ENCODE data around the gene COG7. TPM values are rescaled to one million over a fixed set of nuclear protein-coding genes. Genes with fewer than 3 reads are reported as not detected.
"Not testable (repeated sequence)": the region's sequence is repeated elsewhere in the genome, so short reads cannot be mapped to it uniquely, and the experiment has no call there.

COG7 gene
- total and polyA plus RNA-seq, 5 donors, result 11.7 to 13.8 (median 13.0) TPM

DNA sequence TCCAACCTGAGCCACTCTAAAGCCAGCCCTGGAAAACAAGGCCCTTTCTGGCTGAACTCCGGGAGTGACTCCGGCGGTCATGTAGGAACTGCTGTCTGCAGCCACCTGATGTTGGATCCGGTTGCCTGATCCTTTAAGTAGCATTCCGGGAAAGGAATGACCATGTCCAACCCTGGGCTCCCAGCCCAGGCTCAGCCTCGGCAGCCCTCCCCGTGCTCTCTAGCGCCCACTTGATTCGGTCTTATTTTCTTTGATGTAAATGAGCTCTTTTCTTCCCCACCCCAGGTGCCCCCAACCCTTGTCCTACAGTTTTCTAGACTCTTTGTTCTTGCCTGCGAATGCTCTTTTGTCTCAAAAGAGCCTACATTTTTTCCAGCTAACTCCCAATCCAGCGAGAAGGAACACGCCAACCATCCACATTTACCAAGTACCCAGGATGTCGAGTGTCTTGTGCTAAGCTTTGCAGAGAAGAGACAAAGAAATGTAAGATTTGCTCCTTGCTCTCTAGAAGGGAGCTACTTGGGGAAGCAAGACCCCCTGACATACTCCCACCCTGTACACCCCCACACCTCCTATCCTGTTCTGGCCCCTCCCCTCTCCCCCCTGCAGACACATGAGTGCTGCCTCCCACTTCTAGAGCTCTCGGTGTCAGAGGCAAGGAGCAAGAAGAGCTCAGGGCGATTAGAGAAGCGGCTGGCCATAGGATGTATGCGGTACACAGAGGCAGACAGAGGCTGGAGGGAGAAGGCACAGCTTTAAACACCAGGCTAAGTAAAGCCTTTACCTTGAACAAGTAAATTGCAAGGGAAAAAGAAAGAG is 53.8 kb downstream of the COG7 start:
- no peaks in the 10 kb centered on the region for H3K9me3 ChIP-seq (ENCODE audit: control insufficient read depth, low read length)
- H3K27me3 ChIP-seq (ENCODE audit: control insufficient read depth, insufficient read depth), result no peaks in the 10 kb centered on the region
- no peak overlapping the region for H3K4me3 ChIP-seq (ENCODE audit: low read length)
- ATAC-seq, result peak; percentile 58 to 77
- H3K27ac ChIP-seq (ENCODE audit: low read length), result no peak overlapping the region
- intact Hi-C loops (cut with DNase I), result no loop called here
- WGBS, result 66% methylated on average over 17 of the region's 17 CpGs
- peak in 2 of 3 donors; percentile 28 to 64 for DNase-seq
- H3K4me1 ChIP-seq (ENCODE audit: control insufficient read depth, insufficient read depth, low read length), result no peaks in the 10 kb centered on the region

DNA sequence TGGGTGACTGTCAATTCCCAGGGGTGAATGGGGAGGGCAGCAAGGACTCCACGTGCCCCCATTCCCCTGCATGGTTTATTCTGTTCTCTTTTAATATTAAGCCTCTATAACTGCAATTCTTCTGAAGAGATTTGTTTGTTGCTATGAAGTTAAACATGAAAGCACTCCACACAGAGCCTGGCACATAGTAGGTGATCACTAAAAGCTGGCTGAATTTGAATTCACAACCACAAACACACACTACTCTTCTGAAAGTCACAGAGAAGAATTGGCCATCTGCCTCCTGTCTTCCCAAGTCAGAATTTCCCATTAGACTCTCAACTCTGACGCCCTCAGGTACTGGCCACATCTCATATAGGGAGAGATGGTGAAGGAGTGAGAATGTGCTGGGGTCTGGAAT is 55.5 kb downstream of the COG7 start:
- Histone ChIP-seq H3K27me3 (ENCODE audit: control insufficient read depth, insufficient read depth) (no peaks in the 10 kb centered on the region), H3K9me3 (ENCODE audit: control insufficient read depth, low read length) (no peaks in the 10 kb centered on the region), H3K27ac (ENCODE audit: low read length) (no peak overlapping the region), H3K4me3 (ENCODE audit: low read length) (no peak overlapping the region), H3K4me1 (ENCODE audit: control insufficient read depth, insufficient read depth, low read length) (no peaks in the 10 kb centered on the region)
- DNase-seq (no peak), ATAC-seq (no peak)
- intact Hi-C loops (cut with DNase I), result no loop called here
- 96% methylated on average over 2 of the region's 2 CpGs for WGBS

DNA sequence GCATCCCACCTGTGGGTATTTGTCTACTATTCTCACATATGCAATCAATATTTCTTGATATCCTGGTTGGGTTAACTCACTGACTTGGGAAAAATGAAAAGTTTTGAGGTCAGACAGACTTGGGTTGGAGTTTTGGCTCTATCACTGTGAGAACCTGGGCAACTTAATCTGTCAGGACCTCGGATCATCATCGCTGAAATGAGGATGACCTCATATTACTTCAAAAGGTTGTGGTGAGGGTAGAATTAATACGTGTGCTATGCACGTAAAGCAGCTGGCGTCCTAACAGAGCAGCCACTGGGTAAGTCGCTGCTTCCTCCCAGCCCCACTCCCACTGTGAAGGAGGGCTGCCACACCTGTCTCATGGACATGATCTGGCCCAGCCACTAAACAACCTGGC is 57.3 kb downstream of the COG7 start:
- intact Hi-C loops (cut with DNase I), result no loop called here
- ATAC-seq, result no peak

DNA sequence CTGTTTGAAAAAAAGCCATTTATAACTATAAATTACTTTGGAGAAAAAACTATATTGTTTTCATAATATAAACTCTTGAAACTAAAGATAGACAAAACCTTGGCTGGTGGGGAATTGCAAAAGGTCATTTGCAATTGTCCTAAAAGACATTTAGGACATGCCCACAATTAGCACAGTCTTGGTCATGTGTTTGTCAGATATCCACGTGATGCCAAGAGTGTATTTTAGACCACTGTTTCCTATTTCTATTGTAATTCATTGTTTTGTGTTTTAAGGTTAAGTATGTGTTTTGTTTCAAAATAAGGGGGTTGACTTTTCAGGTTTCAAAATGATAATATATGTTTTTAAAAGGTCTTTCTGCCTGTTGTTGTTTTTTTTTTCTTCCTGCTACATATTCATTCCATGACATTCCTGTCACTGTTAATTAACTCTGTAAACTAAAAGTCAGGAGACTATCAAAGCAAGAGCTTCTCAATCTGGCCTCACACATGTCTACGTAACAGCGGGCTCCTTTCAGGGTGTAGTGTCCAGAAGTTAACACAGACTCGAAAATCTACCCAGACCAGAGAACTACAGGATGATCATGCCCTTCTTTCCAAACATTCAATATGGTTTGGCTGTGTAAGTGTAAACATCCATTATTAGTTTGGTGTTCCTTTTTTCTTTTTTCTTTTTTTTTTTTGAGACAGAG is 58.7 kb downstream of the COG7 start:
- DNase-seq (no peak), ATAC-seq (no peak)
- no peaks in the 10 kb centered on the region for H3K4me1 ChIP-seq (ENCODE audit: control insufficient read depth, insufficient read depth, low read length)
- H3K4me3 ChIP-seq (ENCODE audit: low read length), result no peak overlapping the region
- intact Hi-C loops (cut with DNase I), result no loop called here
- 68% methylated on average over 4 of the region's 4 CpGs for WGBS
- no peak overlapping the region for H3K27ac ChIP-seq (ENCODE audit: low read length)
- no peaks in the 10 kb centered on the region for H3K9me3 ChIP-seq (ENCODE audit: control insufficient read depth, low read length)
- H3K27me3 ChIP-seq (ENCODE audit: control insufficient read depth, insufficient read depth), result no peaks in the 10 kb centered on the region

More for the DNA sequence above, 57.3 kb downstream of the COG7 start:
- H3K9me3 ChIP-seq (ENCODE audit: control insufficient read depth, low read length), result no peaks in the 10 kb centered on the region
- H3K4me1 ChIP-seq (ENCODE audit: control insufficient read depth, insufficient read depth, low read length), result no peaks in the 10 kb centered on the region
- H3K27ac ChIP-seq (ENCODE audit: low read length), result no peak overlapping the region
- no peak for DNase-seq
- H3K27me3 ChIP-seq (ENCODE audit: control insufficient read depth, insufficient read depth), result no peaks in the 10 kb centered on the region
- H3K4me3 ChIP-seq (ENCODE audit: low read length), result no peak overlapping the region
- 90% methylated on average over 6 of the region's 6 CpGs for whole genome bisulfite sequencing

DNA sequence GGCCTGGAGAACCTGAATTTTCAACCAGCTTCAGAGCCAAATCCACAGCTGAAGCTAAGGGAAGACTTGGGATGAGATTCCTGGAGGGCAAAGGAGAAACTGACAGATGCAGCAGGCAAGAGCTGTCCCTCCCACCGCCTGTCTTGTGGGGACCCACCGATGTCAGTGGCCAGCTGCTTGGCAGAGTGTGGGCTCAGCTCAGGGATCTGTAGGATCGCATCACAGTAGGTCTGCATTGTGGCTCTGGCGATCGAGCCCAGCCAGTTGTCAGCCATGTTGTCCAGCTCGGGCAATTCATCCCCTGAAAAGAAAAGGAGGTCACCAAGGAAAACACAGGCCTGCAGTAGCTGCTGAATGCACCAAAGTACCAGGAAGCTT is 60.8 kb downstream of the COG7 start:
- ATAC-seq (no peak), DNase-seq (no peak)
- H3K4me1 ChIP-seq (ENCODE audit: control insufficient read depth, insufficient read depth, low read length), result no peaks in the 10 kb centered on the region
- no peak overlapping the region for H3K4me3 ChIP-seq (ENCODE audit: low read length)
- H3K27me3 ChIP-seq (ENCODE audit: control insufficient read depth, insufficient read depth), result no peaks in the 10 kb centered on the region
- H3K9me3 ChIP-seq (ENCODE audit: control insufficient read depth, low read length), result no peaks in the 10 kb centered on the region
- intact Hi-C loops (cut with DNase I), result no loop called here
- 94% methylated on average over 6 of the region's 6 CpGs for WGBS
- no peak overlapping the region for H3K27ac ChIP-seq (ENCODE audit: low read length)

DNA sequence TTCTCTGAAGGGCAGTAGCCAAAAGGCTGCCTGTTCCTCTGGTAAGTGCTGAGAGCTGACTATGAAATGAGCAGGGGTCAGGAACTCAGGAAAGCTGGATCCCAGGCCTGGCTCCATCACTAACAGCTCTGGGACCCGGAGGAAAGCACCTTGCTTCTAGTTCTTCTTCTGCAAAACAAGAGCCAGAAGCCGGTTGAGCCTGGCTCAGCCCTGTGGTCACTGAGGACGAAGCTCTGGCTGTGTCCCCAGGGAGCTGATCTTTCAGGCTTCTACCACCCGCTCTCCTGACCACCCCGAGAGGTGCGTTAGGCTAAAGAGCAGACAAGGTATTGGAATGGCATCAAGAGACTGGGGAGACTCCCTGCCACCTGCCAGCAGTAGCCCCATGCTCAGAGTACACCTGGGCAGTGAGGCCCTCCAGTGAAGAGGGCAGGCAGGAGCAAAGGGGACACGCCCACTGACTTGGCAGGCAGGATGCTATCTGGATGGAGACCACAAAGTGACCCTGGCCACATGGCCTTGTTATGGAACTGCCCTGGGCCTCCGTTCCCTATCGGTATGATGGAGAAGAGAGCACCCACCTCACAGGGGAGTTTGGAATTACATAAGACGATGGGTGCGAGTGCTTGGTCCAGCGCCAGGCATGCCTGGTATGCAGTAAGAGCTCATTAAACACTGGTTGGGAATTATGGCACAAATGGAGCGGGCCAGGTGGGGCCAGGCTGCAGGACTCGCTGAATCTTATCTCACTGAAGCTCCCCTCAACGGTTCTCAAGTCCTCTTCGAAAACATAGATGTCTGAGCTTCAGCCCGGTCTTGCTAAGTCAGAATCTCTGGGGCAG is 61.4 kb downstream of the COG7 start:
- no peak for ATAC-seq
- Histone ChIP-seq H3K4me3 (ENCODE audit: low read length) (no peak overlapping the region), H3K4me1 (ENCODE audit: control insufficient read depth, insufficient read depth, low read length) (no peaks in the 10 kb centered on the region), H3K9me3 (ENCODE audit: control insufficient read depth, low read length) (no peaks in the 10 kb centered on the region), H3K27ac (ENCODE audit: low read length) (no peak overlapping the region), H3K27me3 (ENCODE audit: control insufficient read depth, insufficient read depth) (no peaks in the 10 kb centered on the region)
- WGBS, result 92% methylated on average over 17 of the region's 17 CpGs
- intact Hi-C loops (cut with DNase I), result no loop called here
- DNase-seq, result no peak

DNA sequence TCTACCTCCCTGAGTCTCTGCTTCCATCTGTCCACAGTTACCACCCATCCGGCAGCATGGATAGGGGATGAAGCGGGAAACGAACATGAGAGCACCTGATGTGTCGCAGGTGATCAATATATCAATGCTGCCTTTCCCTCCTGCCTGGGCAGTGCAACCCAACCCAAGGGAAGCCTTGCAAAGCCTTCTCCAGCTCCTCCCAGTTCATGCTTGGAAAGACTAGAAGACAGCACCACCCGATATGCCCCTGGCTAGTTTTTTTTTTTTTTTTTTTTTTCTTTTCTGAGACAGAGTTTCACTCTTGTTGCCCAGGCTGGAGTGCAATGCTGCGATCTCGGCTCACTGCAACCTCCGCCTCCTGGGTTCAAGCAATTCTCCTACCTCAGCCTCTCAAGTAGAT is 63.1 kb downstream of the COG7 start:
- H3K27me3 ChIP-seq (ENCODE audit: control insufficient read depth, insufficient read depth); intact Hi-C loops (cut with DNase I); H3K27ac ChIP-seq (ENCODE audit: low read length); ATAC-seq; DNase-seq; H3K4me1 ChIP-seq (ENCODE audit: control insufficient read depth, insufficient read depth, low read length); H3K4me3 ChIP-seq (ENCODE audit: low read length); H3K9me3 ChIP-seq (ENCODE audit: control insufficient read depth, low read length): not testable (repeated sequence)
- WGBS, result 96% methylated on average over 8 of the region's 8 CpGs

DNA sequence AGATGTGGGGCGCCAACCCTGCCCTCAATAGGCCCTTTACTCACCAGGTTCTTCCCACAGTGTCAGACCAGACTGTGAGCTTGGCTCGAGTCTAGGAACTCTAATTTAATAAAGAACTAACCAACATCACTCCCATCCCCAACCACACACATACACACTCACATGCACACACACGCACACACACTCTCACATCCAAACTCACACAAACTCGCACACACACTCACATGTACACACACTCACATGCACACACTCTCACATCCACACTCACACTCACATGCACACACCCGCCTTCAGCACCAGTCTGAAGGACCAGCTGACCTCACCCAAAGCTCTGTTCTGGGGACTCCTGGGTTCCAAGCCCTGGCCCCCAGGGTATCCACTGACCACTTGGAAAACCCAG is 63.8 kb downstream of the COG7 start:
- ATAC-seq (no peak), DNase-seq (no peak)
- 94% methylated on average over 5 of the region's 5 CpGs for WGBS
- Histone ChIP-seq H3K27me3 (ENCODE audit: control insufficient read depth, insufficient read depth) (no peaks in the 10 kb centered on the region), H3K4me1 (ENCODE audit: control insufficient read depth, insufficient read depth, low read length) (no peaks in the 10 kb centered on the region), H3K4me3 (ENCODE audit: low read length) (no peak overlapping the region), H3K9me3 (ENCODE audit: control insufficient read depth, low read length) (no peaks in the 10 kb centered on the region), H3K27ac (ENCODE audit: low read length) (no peak overlapping the region)
- intact Hi-C loops (cut with DNase I), result no loop called here

DNA sequence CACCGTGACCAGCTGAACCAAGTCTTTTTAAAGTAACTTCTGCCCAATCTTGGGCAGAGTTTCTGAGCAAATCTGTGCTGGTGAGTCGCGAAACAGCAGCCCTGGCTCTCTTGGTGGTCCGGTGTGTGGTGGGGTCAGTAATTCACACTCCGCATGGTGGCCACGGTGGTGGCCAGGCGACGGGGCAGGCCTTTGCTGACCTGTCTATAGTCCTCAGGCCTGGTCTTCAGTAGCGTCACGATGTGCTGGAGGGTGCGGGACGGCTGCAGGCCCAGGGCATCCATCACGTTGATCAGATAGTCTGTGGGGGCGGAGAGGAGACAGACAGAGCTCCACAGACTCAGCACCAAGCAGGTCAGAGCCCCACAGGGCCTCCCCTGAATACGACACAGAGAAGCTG is 64.2 kb downstream of the COG7 start:
- H3K4me3 ChIP-seq (ENCODE audit: low read length), result no peak overlapping the region
- 88% methylated on average over 15 of the region's 15 CpGs for WGBS
- H3K27me3 ChIP-seq (ENCODE audit: control insufficient read depth, insufficient read depth), result no peaks in the 10 kb centered on the region
- no peaks in the 10 kb centered on the region for H3K9me3 ChIP-seq (ENCODE audit: control insufficient read depth, low read length)
- H3K4me1 ChIP-seq (ENCODE audit: control insufficient read depth, insufficient read depth, low read length), result no peaks in the 10 kb centered on the region
- ATAC-seq, result no peak
- intact Hi-C loops (cut with DNase I), result no loop called here
- DNase-seq, result no peak
- no peak overlapping the region for H3K27ac ChIP-seq (ENCODE audit: low read length)

DNA sequence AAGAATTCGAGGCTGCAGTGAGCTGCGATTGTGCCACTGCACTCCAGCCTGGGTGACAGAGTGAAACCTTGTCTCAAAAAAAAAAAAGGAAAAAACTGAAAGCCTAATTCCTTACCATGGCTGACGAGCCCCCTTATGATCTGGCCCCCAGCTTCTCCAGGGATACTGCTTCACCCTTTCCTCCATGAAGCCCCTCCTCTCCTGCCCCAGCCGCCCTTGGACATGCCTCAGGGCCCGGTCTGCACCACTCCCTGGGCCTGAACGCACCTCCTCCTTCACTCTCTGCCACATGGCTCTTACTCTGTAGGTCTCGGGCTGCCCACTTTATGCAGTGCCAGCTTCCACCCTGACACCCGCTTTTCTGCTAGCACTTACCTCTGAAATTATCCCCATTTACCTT is 65.3 kb downstream of the COG7 start:
- Histone ChIP-seq H3K27me3 (ENCODE audit: control insufficient read depth, insufficient read depth) (no peaks in the 10 kb centered on the region), H3K4me3 (ENCODE audit: low read length) (no peak overlapping the region), H3K27ac (ENCODE audit: low read length) (no peak overlapping the region), H3K9me3 (ENCODE audit: control insufficient read depth, low read length) (no peaks in the 10 kb centered on the region), H3K4me1 (ENCODE audit: control insufficient read depth, insufficient read depth, low read length) (no peaks in the 10 kb centered on the region)
- DNase-seq, result no peak
- ATAC-seq, result no peak
- 87% methylated on average over 8 of the region's 8 CpGs for WGBS
- intact Hi-C loops (cut with DNase I), result no loop called here

DNA sequence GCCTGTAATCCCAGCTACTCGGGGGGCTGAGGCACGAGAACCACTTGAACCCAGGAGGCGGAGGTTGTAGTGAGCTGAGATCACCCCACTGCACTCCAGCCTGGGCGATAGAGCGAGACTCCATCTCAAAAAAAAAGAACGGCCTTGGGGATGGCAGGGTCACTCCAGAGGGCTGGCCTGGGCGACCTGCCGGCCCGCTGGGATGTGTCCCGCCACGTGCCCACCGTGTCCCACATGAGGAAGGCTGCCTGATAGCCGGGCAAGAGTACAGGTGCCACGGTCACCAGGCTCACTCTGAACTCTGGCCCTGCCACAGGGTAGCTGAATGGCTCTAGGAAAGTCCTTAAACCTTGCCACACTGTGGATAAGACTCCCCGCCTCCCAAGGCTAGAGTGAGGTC is 67.5 kb downstream of the COG7 start:
- WGBS, result 90% methylated on average over 15 of the region's 15 CpGs
- Histone ChIP-seq H3K4me3 (ENCODE audit: low read length) (no peak overlapping the region), H3K4me1 (ENCODE audit: control insufficient read depth, insufficient read depth, low read length) (no peaks in the 10 kb centered on the region), H3K27ac (ENCODE audit: low read length) (no peak overlapping the region), H3K27me3 (ENCODE audit: control insufficient read depth, insufficient read depth) (no peaks in the 10 kb centered on the region), H3K9me3 (ENCODE audit: control insufficient read depth, low read length) (no peaks in the 10 kb centered on the region)
- ATAC-seq (no peak), DNase-seq (no peak)
- intact Hi-C loops (cut with DNase I), result no loop called here

Data from right cardiac atrium (tissue), 5 donors.